Measurements from ENCODE around the gene CEP295NL. TPM values are rescaled to one million over a fixed set of nuclear protein-coding genes. Genes with fewer than 3 reads are reported as not detected.

CEP295NL gene
- total RNA-seq, 1 experiment from 2014 or later, result 3.6 TPM

DNA sequence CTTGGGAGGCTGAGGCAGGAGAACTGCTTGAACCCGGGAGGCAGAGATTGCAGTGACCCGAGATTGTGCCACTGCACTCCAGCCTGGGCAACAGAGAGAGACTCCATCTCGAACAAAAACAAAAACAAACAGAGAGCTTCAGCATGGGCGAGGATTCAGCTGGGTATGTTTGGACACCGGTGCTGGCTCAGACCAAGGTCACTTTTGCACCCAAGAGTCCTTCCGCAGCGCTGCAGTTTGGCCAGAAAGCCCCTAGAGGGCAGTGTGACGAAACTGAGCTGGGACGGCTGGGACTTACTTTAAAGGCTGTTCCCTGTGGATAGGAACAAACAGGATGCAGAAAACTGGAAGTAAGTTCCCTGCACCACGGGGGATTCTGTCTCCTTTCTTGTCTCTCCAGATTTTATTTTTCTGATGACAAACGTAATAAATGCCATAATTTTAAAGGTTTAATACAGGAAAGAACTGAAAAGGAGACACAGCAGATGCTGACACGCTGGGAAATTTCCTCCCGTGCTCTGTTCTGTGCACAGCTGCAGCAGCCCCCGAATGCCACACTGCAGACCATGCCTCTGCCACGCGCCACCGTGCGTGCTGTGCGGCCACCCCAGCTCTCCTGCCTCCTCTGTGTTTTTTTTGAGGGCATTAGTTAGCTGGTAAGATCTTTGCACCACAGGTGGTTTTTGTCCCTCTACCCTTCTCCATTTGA, 37.2 kb downstream of the CEP295NL start:
- Histone ChIP-seq H3K9me3 (ENCODE audit: insufficient read depth, low read depth) (no peaks in the 10 kb centered on the region), H4K20me1 (ENCODE audit: insufficient read depth) (no peaks in the 10 kb centered on the region), H3K4me1 (replicated peaks; ENCODE audit: insufficient read depth) (peaks cover 14% of the 10 kb centered on the region), H3F3A (ENCODE audit: insufficient read depth, low read depth) (peaks cover 15% of the 10 kb centered on the region), H2AFZ (no peak overlapping the region), H3K27ac (no peak overlapping the region), H3K4me3 (no peak overlapping the region), H3K36me3 (ENCODE audit: low read depth) (no peaks in the 10 kb centered on the region; the same call in 1 of the 2 replicates), H3K4me2 (no peak overlapping the region), H3K9me2 (ENCODE audit: insufficient read depth) (no peaks in the 10 kb centered on the region), H3K79me2 (ENCODE audit: low read depth) (no peaks in the 10 kb centered on the region), H3K27me3 (ENCODE audit: insufficient read depth, low read depth) (no peaks in the 10 kb centered on the region)
- ChIA-PET CTCF (interaction anchor here (0.7 to 1.6 kb wide), 5 partner anchors 10 to 92 kb away, joined by 3 to 11 read pairs (median 4); no protein-coding TSS in a partner anchor), POLR2A (ENCODE audit: unreplicated experiment) (interaction anchor here (0.7 kb wide), 1 partner anchor 129 kb away, joined by 8 read pairs; no protein-coding TSS in a partner anchor)
- peak; percentile 57 to 78 for DNase-seq
- TF ChIP-seq, protein P1, sequence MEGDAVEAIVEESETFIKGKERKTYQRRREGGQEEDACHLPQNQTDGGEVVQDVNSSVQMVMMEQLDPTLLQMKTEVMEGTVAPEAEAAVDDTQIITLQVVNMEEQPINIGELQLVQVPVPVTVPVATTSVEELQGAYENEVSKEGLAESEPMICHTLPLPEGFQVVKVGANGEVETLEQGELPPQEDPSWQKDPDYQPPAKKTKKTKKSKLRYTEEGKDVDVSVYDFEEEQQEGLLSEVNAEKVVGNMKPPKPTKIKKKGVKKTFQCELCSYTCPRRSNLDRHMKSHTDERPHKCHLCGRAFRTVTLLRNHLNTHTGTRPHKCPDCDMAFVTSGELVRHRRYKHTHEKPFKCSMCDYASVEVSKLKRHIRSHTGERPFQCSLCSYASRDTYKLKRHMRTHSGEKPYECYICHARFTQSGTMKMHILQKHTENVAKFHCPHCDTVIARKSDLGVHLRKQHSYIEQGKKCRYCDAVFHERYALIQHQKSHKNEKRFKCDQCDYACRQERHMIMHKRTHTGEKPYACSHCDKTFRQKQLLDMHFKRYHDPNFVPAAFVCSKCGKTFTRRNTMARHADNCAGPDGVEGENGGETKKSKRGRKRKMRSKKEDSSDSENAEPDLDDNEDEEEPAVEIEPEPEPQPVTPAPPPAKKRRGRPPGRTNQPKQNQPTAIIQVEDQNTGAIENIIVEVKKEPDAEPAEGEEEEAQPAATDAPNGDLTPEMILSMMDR (conservative IDR thresholded peaks at IDR 0.05), result peak; percentile 85
- TF ChIP-seq EZH2 (IDR thresholded peaks at IDR 0.05; ENCODE audit: low read depth), result no peak
- intact Hi-C loops (cut with micrococcal nuclease; ENCODE audit: unreplicated experiment), result no loop called here
- no TSS peak for BruUV-seq (replicated peaks)

- no TSS peak for BruUV-seq (replicated peaks)
- Histone ChIP-seq H3K4me2 (no peak overlapping the region), H3K36me3 (ENCODE audit: low read depth) (no peaks in the 10 kb centered on the region; the same call in 1 of the 2 replicates), H3K9me2 (ENCODE audit: insufficient read depth) (no peaks in the 10 kb centered on the region), H3K27ac (no peak overlapping the region), H2AFZ (no peak overlapping the region), H3K4me1 (replicated peaks; ENCODE audit: insufficient read depth) (peaks cover 14% of the 10 kb centered on the region), H3F3A (ENCODE audit: insufficient read depth, low read depth) (peaks cover 15% of the 10 kb centered on the region), H4K20me1 (ENCODE audit: insufficient read depth) (no peaks in the 10 kb centered on the region), H3K79me2 (ENCODE audit: low read depth) (no peaks in the 10 kb centered on the region), H3K9me3 (ENCODE audit: insufficient read depth, low read depth) (no peaks in the 10 kb centered on the region), H3K27me3 (ENCODE audit: insufficient read depth, low read depth) (no peaks in the 10 kb centered on the region), H3K4me3 (no peak overlapping the region)
- POLR2A ChIA-PET (ENCODE audit: unreplicated experiment), result no interaction called here
- CTCF ChIA-PET, result interaction anchor here (0.6 kb wide), 1 partner anchor 20 kb away, joined by 3 read pairs; no protein-coding TSS in a partner anchor
- TF ChIP-seq, protein P1 (conservative IDR thresholded peaks at IDR 0.05), result no peak
- no peak for TF ChIP-seq EZH2 (IDR thresholded peaks at IDR 0.05; ENCODE audit: low read depth)
- intact Hi-C loops (cut with micrococcal nuclease; ENCODE audit: unreplicated experiment), result no loop called here
- no peak for DNase-seq
Observed at GRCh38 chr17:78864117-78864516, 38.9 kb downstream of the CEP295NL start.

DNA sequence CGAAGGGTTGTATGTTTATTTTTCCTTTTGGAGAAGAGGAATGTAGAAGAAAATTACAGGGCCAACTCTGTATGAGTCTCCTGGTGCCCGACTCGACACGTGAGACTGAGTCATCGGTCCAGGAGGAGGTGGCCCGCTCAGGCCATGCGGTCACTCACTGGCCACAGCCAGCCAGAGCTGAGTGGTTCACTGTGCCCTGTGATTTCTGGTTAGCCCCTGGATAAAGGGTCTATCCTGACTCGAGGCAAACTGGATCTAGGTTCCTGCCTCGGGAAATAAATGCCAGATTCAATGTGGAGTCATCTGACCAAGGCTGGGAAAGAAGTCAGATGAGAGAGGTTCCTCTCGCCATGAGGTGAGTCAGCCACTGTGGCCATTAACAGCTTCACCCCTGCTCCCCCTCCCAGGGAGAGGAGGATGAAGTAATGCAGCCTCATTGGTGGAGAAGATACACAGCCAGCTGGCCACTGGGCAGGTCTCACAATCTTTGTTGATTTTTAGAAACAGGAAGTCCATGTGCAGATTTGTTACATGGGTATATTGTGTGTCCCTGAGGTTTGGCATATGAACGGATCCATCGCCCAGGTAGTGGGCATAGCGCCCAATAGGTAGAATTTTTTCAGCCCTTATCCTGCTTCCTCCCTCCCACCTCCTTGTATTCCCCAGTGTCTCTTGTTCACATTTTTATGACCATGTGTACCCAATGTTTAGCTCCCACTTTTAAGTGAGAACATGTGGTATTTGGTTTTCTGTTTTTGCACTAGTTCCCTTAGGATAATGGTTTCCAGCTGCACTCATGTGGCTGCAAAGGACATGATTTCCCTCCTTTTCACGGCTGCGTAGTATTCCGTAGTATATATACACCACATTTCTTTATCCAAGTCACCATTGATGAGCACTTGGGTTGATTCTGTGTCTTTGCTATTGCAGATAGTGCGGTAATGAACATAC, 40.7 kb downstream of the CEP295NL start:
- no peaks in the 10 kb centered on the region for H3K27me3 ChIP-seq (ENCODE audit: insufficient read depth, low read depth)
- H3K79me2 ChIP-seq (ENCODE audit: low read depth), result no peaks in the 10 kb centered on the region
- H3K36me3 ChIP-seq (ENCODE audit: low read depth), result no peaks in the 10 kb centered on the region; the same call in 1 of the 2 replicates
- intact Hi-C loops (cut with micrococcal nuclease; ENCODE audit: unreplicated experiment), result loop anchor here (1.0 to 2.0 kb wide), 4 partner anchors 22 to 109 kb away; partner anchors contain the start of gene USP36
- peak overlapping the region; percentile 97 for H3K27ac ChIP-seq
- H3K4me3 ChIP-seq, result peak overlapping the region; percentile 42; the same call in 1 of the 2 replicates
- H3F3A ChIP-seq (ENCODE audit: insufficient read depth, low read depth), result peaks cover 15% of the 10 kb centered on the region
- no peaks in the 10 kb centered on the region for H3K9me3 ChIP-seq (ENCODE audit: insufficient read depth, low read depth)
- no peaks in the 10 kb centered on the region for H3K9me2 ChIP-seq (ENCODE audit: insufficient read depth)
- H3K4me1 ChIP-seq (replicated peaks; ENCODE audit: insufficient read depth), result peaks cover 14% of the 10 kb centered on the region
- TF ChIP-seq, protein P1 (conservative IDR thresholded peaks at IDR 0.05), result no peak
- TF ChIP-seq EZH2 (IDR thresholded peaks at IDR 0.05; ENCODE audit: low read depth), result no peak
- H3K4me2 ChIP-seq, result peak overlapping the region; percentile 62
- peak overlapping the region; percentile 74 for H2AFZ ChIP-seq
- ChIA-PET POLR2A (ENCODE audit: unreplicated experiment) (interaction anchor here (0.5 kb wide), 1 partner anchor 127 kb away, joined by 3 read pairs; no protein-coding TSS in a partner anchor), CTCF (interaction anchor here (0.6 kb wide), 1 partner anchor 10 kb away, joined by 4 read pairs; no protein-coding TSS in a partner anchor)
- H4K20me1 ChIP-seq (ENCODE audit: insufficient read depth), result no peaks in the 10 kb centered on the region
- DNase-seq, result peak; percentile 87 to 90
- TSS peak; percentile 94 for BruUV-seq (replicated peaks)

Data from PC-9 (cell line).